Measurements from ENCODE around the gene SPRED2.

Gene SPRED2

DNA sequence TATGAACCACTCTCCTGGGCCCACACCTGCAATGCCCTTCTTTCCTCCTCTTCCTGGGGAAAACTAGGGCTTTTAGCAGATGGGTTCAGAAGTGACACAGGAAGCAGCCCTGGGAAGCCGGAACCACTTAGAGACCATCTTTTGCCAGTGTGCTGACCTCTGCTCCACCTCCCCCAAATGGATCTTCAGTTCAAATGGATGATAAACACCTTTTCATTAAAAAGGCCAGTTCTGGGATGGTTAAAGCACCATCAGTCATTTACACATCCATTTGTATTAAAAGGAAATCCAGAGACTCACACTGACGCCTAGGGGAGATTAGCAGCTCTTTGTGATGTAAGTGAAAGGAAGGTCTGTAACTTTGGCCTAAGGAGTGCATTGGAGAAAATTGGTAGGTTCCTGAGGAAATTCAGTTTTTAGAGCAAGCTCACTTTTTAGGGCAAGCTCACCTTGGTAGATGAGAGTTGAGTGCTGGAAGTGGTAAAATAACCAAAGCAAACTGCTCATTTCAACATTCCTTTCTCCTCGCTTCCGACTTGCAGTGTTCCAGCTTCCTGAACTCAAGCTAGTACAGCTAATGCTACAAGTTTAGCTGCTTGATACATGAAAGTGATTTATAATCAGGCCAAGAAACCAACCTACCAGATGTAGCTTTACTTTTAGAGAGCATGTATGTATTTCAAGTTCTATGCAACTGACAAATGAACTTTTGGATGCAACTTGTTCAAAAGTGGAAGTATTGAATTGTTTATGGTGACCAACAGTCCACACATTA, 157.1 kb downstream of the SPRED2 start:
- Histone ChIP-seq H3K27me3 (ENCODE audit: control insufficient read depth, low read length) (peaks cover 7% of the 10 kb centered on the region), H3K36me3 (ENCODE audit: control insufficient read depth, low read length) (peaks cover 23% of the 10 kb centered on the region), H3K4me3 (ENCODE audit: low read length) (no peak overlapping the region), H3F3A (ENCODE audit: control insufficient read depth, insufficient read depth) (peaks cover 31% of the 10 kb centered on the region), H3K27ac (ENCODE audit: low read depth, low read length) (no peak overlapping the region), H3K4me1 (ENCODE audit: control insufficient read depth, low read length) (peaks cover 18% of the 10 kb centered on the region), H3K4me2 (ENCODE audit: low read length) (no peak overlapping the region), H3K79me2 (ENCODE audit: control insufficient read depth, low read length) (no peaks in the 10 kb centered on the region), H3K9me3 (ENCODE audit: control insufficient read depth, insufficient read depth, low read length) (no peaks in the 10 kb centered on the region), H3K9me2 (replicated peaks; ENCODE audit: control insufficient read depth, low read length) (no peaks in the 10 kb centered on the region), H4K20me1 (ENCODE audit: control insufficient read depth, insufficient read depth, low read depth, low read length) (no peaks in the 10 kb centered on the region; the same call in 1 of the 2 replicates)
- TF ChIP-seq, protein P1, sequence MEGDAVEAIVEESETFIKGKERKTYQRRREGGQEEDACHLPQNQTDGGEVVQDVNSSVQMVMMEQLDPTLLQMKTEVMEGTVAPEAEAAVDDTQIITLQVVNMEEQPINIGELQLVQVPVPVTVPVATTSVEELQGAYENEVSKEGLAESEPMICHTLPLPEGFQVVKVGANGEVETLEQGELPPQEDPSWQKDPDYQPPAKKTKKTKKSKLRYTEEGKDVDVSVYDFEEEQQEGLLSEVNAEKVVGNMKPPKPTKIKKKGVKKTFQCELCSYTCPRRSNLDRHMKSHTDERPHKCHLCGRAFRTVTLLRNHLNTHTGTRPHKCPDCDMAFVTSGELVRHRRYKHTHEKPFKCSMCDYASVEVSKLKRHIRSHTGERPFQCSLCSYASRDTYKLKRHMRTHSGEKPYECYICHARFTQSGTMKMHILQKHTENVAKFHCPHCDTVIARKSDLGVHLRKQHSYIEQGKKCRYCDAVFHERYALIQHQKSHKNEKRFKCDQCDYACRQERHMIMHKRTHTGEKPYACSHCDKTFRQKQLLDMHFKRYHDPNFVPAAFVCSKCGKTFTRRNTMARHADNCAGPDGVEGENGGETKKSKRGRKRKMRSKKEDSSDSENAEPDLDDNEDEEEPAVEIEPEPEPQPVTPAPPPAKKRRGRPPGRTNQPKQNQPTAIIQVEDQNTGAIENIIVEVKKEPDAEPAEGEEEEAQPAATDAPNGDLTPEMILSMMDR (IDR thresholded peaks at IDR 0.05; ENCODE audit: low read depth, low read length, poor library complexity, severe bottlenecking): no peak
- TF ChIP-seq EZH2phosphoT487 (IDR thresholded peaks at IDR 0.05; ENCODE audit: borderline replicate concordance, low read length): no peak

DNA sequence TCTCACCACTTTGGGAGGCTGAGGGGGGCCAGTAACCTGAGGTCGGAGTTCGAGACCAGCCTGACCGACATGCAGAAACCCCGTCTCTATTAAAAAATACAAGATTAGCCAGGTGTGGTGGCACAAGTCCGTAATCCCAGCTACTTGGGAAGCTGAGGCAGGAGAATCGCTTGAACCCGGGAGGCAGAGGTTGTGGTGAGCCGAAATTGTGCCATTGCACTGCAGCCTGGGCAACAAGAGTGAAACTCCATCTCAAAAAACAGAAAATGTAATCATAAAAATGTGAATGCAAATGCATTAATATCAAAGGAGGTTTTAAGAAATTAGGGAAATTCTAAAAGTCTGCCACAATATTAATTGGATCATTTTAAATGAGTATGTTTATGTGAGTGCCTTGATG, 159.1 kb downstream of the SPRED2 start:
- H3K9me2 ChIP-seq (replicated peaks; ENCODE audit: control insufficient read depth, low read length): no peaks in the 10 kb centered on the region

DNA sequence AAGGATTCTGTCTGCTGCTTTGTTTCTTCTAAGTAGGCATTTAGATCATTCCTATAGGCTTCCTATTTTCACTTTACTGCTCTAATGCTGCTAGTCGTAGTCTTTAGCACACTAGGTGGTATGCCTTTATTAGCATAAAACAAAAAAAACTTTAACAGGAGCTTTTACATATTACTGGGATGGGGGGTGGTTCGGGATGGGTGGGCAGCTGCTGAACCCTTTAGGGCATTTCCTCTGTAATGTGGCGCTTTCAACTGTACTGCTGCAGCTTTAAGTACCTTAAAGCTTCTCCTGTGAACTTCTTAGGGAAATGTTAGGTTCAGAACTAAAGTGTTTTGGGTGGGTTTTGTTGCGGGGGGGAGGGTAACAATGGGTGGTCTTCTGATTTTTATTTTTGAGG, 163.4 kb downstream of the SPRED2 start:
- no peak overlapping the region for H3K27ac ChIP-seq (ENCODE audit: low read depth, low read length)
- peaks cover 3% of the 10 kb centered on the region for H4K20me1 ChIP-seq (ENCODE audit: control insufficient read depth, insufficient read depth, low read depth, low read length)
- H3K27me3 ChIP-seq (ENCODE audit: control insufficient read depth, low read length): no peaks in the 10 kb centered on the region
- H3K4me3 ChIP-seq (ENCODE audit: low read length): no peak overlapping the region
- no peak for TF ChIP-seq EZH2phosphoT487 (IDR thresholded peaks at IDR 0.05; ENCODE audit: borderline replicate concordance, low read length)
- TF ChIP-seq, protein P1 (IDR thresholded peaks at IDR 0.05; ENCODE audit: low read depth, low read length, poor library complexity, severe bottlenecking): no peak
- no peaks in the 10 kb centered on the region for H3K9me3 ChIP-seq (ENCODE audit: control insufficient read depth, insufficient read depth, low read length)
- peaks cover 84% of the 10 kb centered on the region for H3K36me3 ChIP-seq (ENCODE audit: control insufficient read depth, low read length)
- 0 out of 2 replicates have a peak, but pooled peaks cover 6% of the 10 kb centered on the region for H3K79me2 ChIP-seq (ENCODE audit: control insufficient read depth, low read length)
- peaks cover 15% of the 10 kb centered on the region for H3F3A ChIP-seq (ENCODE audit: control insufficient read depth, insufficient read depth)
- H3K4me1 ChIP-seq (ENCODE audit: control insufficient read depth, low read length): peaks cover 3% of the 10 kb centered on the region; the same call in 1 of the 2 replicates
- no peaks in the 10 kb centered on the region for H3K9me2 ChIP-seq (replicated peaks; ENCODE audit: control insufficient read depth, low read length)
- H3K4me2 ChIP-seq (ENCODE audit: low read length): no peak overlapping the region

More for the DNA sequence above, 159.1 kb downstream of the SPRED2 start:
- H3K79me2 ChIP-seq (ENCODE audit: control insufficient read depth, low read length): no peaks in the 10 kb centered on the region
- no peaks in the 10 kb centered on the region; the same call in none of the 2 replicates for H4K20me1 ChIP-seq (ENCODE audit: control insufficient read depth, insufficient read depth, low read depth, low read length)
- no peak overlapping the region for H3K4me2 ChIP-seq (ENCODE audit: low read length)
- H3K4me3 ChIP-seq (ENCODE audit: low read length): no peak overlapping the region
- no peaks in the 10 kb centered on the region for H3K9me3 ChIP-seq (ENCODE audit: control insufficient read depth, insufficient read depth, low read length)
- no peak for TF ChIP-seq EZH2phosphoT487 (IDR thresholded peaks at IDR 0.05; ENCODE audit: borderline replicate concordance, low read length)
- TF ChIP-seq, protein P1 (IDR thresholded peaks at IDR 0.05; ENCODE audit: low read depth, low read length, poor library complexity, severe bottlenecking): no peak
- H3F3A ChIP-seq (ENCODE audit: control insufficient read depth, insufficient read depth): peaks cover 31% of the 10 kb centered on the region
- H3K4me1 ChIP-seq (ENCODE audit: control insufficient read depth, low read length): peaks cover 9% of the 10 kb centered on the region
- peaks cover 7% of the 10 kb centered on the region for H3K27me3 ChIP-seq (ENCODE audit: control insufficient read depth, low read length)
- H3K27ac ChIP-seq (ENCODE audit: low read depth, low read length): no peak overlapping the region
- H3K36me3 ChIP-seq (ENCODE audit: control insufficient read depth, low read length): peaks cover 43% of the 10 kb centered on the region
